Measurements from ENCODE around the gene ZNF609. TPM values are rescaled to one million over a fixed set of nuclear protein-coding genes. Genes with fewer than 3 reads are reported as not detected.

Gene ZNF609
- total RNA-seq, 1 experiment from 2014 or later, result 31.0 TPM

GRCh38 chr15:64583519-64583918, 123.1 kb downstream of the ZNF609 start:
- Histone ChIP-seq H3K27me3 (ENCODE audit: insufficient read depth, low read length) (no peaks in the 10 kb centered on the region), H3K36me3 (ENCODE audit: control insufficient read depth in 1 of 2, insufficient read depth in 2 of 2, low read length in 2 of 2) (no peaks in the 10 kb centered on the region), H3K79me2 (ENCODE audit: insufficient read depth, low read length) (peaks cover 54% of the 10 kb centered on the region), H3K4me3 (replicated peaks in 1 of 2; ENCODE audit: low read depth in 1 of 2, low read length in 2 of 2) (no peak overlapping the region), H3K27ac (ENCODE audit: low read depth, low read length) (no peak overlapping the region), H4K20me1 (ENCODE audit: insufficient read depth) (no peaks in the 10 kb centered on the region), H3K4me1 (ENCODE audit: control insufficient read depth in 1 of 2, insufficient read depth in 2 of 2, low read length in 2 of 2) (0 out of 4 replicates have a peak, but pooled peaks cover 0 to 3% of the 10 kb centered on the region in 2 experiments), H3K9ac (ENCODE audit: low read length) (no peak overlapping the region), H3K9me2 (ENCODE audit: insufficient read depth) (no peaks in the 10 kb centered on the region), H2AFZ (ENCODE audit: low read depth, low read length, poor library complexity, severe bottlenecking) (no peak overlapping the region), H3K4me2 (ENCODE audit: low read length) (no peak overlapping the region), H3K9me3 (ENCODE audit: control insufficient read depth in 1 of 2, insufficient read depth in 1 of 2, low read depth in 1 of 2, low read length in 2 of 2) (peaks cover 3 to 11% of the 10 kb centered on the region in 2 experiments; a peak in 1 of 4 replicates)
- CTCF ChIA-PET, result no interaction called here
- ATAC-seq (no peak), DNase-seq (ENCODE audit: low read depth, low spot score) (no peak)
- BruUV-seq (replicated peaks), result no TSS peak
- intact Hi-C loops (cut with micrococcal nuclease), result no loop called here
- RAD21 ChIA-PET (ENCODE audit: low non-redundant PET in 1 of 2, low total read pairs in 2 of 2, uncharacterized antibody in 2 of 2, unreplicated experiment in 2 of 2), result no interaction called here
- TF ChIP-seq CEBPB (IDR thresholded peaks at IDR 0.05; ENCODE audit: low read depth), result no peak
- no peak for TF ChIP-seq JUND (IDR thresholded peaks at IDR 0.05)
- TF ChIP-seq, protein P1, sequence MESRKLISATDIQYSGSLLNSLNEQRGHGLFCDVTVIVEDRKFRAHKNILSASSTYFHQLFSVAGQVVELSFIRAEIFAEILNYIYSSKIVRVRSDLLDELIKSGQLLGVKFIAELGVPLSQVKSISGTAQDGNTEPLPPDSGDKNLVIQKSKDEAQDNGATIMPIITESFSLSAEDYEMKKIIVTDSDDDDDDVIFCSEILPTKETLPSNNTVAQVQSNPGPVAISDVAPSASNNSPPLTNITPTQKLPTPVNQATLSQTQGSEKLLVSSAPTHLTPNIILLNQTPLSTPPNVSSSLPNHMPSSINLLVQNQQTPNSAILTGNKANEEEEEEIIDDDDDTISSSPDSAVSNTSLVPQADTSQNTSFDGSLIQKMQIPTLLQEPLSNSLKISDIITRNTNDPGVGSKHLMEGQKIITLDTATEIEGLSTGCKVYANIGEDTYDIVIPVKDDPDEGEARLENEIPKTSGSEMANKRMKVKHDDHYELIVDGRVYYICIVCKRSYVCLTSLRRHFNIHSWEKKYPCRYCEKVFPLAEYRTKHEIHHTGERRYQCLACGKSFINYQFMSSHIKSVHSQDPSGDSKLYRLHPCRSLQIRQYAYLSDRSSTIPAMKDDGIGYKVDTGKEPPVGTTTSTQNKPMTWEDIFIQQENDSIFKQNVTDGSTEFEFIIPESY (IDR thresholded peaks at IDR 0.05; ENCODE audit: extremely low read depth, insufficient replicate concordance, low read length), result no peak
- no peak for TF ChIP-seq EZH2phosphoT487 (IDR thresholded peaks at IDR 0.05; ENCODE audit: borderline replicate concordance)
- no peak for TF ChIP-seq CBX3 (IDR thresholded peaks at IDR 0.05; ENCODE audit: low read depth)
- TF ChIP-seq SRF (IDR thresholded peaks at IDR 0.05; ENCODE audit: low read depth), result no peak
- TF ChIP-seq, protein P2, sequence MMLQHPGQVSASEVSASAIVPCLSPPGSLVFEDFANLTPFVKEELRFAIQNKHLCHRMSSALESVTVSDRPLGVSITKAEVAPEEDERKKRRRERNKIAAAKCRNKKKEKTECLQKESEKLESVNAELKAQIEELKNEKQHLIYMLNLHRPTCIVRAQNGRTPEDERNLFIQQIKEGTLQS (IDR thresholded peaks at IDR 0.05), result no peak
- no peak for TF ChIP-seq POLR2AphosphoS5 (IDR thresholded peaks at IDR 0.05; ENCODE audit: low read depth, low read length)
- POLR2A ChIA-PET, result no interaction called here

DNA sequence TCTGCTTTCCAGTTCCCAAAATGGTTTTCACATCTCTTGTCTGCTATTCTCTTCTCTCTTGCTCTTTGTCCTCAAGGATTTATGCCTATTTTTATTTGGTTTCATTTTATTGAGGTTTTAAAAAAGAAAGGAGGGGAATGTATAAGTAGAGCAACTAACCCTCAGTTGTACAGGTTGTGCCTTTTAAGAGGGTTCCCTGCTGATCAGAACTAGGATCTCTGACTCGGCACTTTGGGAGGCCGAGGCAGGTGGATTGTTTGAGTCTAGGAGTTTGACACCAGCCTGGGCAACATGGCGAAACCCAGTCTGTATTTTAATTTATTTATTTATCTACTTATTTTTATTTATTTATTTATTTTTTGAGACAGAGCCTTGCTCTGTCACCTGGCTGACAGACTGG, 123.6 kb downstream of the ZNF609 start:
- BruUV-seq (replicated peaks), result no TSS peak
- no peak overlapping the region for H3K4me2 ChIP-seq (ENCODE audit: low read length)
- no peak overlapping the region for H3K4me3 ChIP-seq (replicated peaks in 1 of 2; ENCODE audit: low read depth in 1 of 2, low read length in 2 of 2)
- POLR2A ChIA-PET, result no interaction called here
- no peaks in the 10 kb centered on the region for H3K9me2 ChIP-seq (ENCODE audit: insufficient read depth)
- H3K4me1 ChIP-seq (ENCODE audit: control insufficient read depth in 1 of 2, insufficient read depth in 2 of 2, low read length in 2 of 2), result 0 out of 4 replicates have a peak, but pooled peaks cover 0 to 3% of the 10 kb centered on the region in 2 experiments
- H3K27ac ChIP-seq (ENCODE audit: low read depth, low read length), result no peak overlapping the region
- H3K36me3 ChIP-seq (ENCODE audit: control insufficient read depth in 1 of 2, insufficient read depth in 2 of 2, low read length in 2 of 2), result no peaks in the 10 kb centered on the region
- H3K9ac ChIP-seq (ENCODE audit: low read length), result no peak overlapping the region
- peaks cover 3 to 11% of the 10 kb centered on the region in 2 experiments; a peak in 1 of 4 replicates for H3K9me3 ChIP-seq (ENCODE audit: control insufficient read depth in 1 of 2, insufficient read depth in 1 of 2, low read depth in 1 of 2, low read length in 2 of 2)
- H4K20me1 ChIP-seq (ENCODE audit: insufficient read depth), result no peaks in the 10 kb centered on the region
- ATAC-seq (no peak), DNase-seq (ENCODE audit: low read depth, low spot score) (no peak)
- RAD21 ChIA-PET (ENCODE audit: low non-redundant PET in 1 of 2, low total read pairs in 2 of 2, uncharacterized antibody in 2 of 2, unreplicated experiment in 2 of 2), result no interaction called here
- intact Hi-C loops (cut with micrococcal nuclease), result no loop called here
- CTCF ChIA-PET, result no interaction called here
- H3K27me3 ChIP-seq (ENCODE audit: insufficient read depth, low read length), result no peaks in the 10 kb centered on the region
- no peak overlapping the region for H2AFZ ChIP-seq (ENCODE audit: low read depth, low read length, poor library complexity, severe bottlenecking)
- H3K79me2 ChIP-seq (ENCODE audit: insufficient read depth, low read length), result peaks cover 55% of the 10 kb centered on the region
- TF ChIP-seq SP1 (IDR thresholded peaks at IDR 0.05; ENCODE audit: low read depth) (no peak), ELF1 (IDR thresholded peaks at IDR 0.05; ENCODE audit: borderline replicate concordance, low read depth) (no peak), REST (IDR thresholded peaks at IDR 0.05; ENCODE audit: low read depth) (no peak), POLR2AphosphoS5 (IDR thresholded peaks at IDR 0.05; ENCODE audit: low read depth, low read length) (no peak), JUND (IDR thresholded peaks at IDR 0.05) (no peak), ZFX (IDR thresholded peaks at IDR 0.05) (no peak), EZH2 (IDR thresholded peaks at IDR 0.05) (no peak)
- TF ChIP-seq, protein P3, sequence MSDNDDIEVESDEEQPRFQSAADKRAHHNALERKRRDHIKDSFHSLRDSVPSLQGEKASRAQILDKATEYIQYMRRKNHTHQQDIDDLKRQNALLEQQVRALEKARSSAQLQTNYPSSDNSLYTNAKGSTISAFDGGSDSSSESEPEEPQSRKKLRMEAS (IDR thresholded peaks at IDR 0.05), result no peak
- TF ChIP-seq, protein P2 (IDR thresholded peaks at IDR 0.05), result no peak
